RWPE2 (cell line): ENCODE measurements around the gene NCAM1.

Experiments
- ATAC-seq: fragments of 200-7000 bp; cut with Tn5 transposase; 3 replicates; pipeline ENCODE4 v1.9.1; 2021; ENCODE audit warnings: low read depth
- DNase-seq: peaks from one replicate; pipeline ENCODE4 v3.0.0-alpha.2; 2020; ENCODE audit warnings: low spot score
- H3K27ac ChIP-seq: fragments of 450-650 bp; 2 replicates; pipeline ENCODE4 v1.5.1; 2017; ENCODE audit warnings: mild to moderate bottlenecking; ENCODE audit not compliant: poor library complexity, severe bottlenecking
- H3K27me3 ChIP-seq: fragments of 250-450 bp; sonication (Bioruptor Pico); 2 replicates; pipeline ENCODE4 v1.5.1; 2021; ENCODE audit warnings: mild to moderate bottlenecking, moderate library complexity; ENCODE audit not compliant: insufficient read depth, poor library complexity, severe bottlenecking
- H3K36me3 ChIP-seq: fragments of 250-450 bp; sonication (Bioruptor Pico); 2 replicates; pipeline ENCODE4 v1.5.1; 2020; ENCODE audit warnings: low read depth, mild to moderate bottlenecking, moderate library complexity
- H3K4me1 ChIP-seq: fragments of 250-450 bp; sonication (Bioruptor Pico); 2 replicates; pipeline ENCODE4 v1.5.1; 2021; ENCODE audit warnings: mild to moderate bottlenecking, moderate library complexity; ENCODE audit not compliant: insufficient read depth, poor library complexity, severe bottlenecking
- H3K4me3 ChIP-seq: fragments of 250-450 bp; sonication (Bioruptor Pico); 2 replicates; pipeline ENCODE4 v1.5.1; 2021; ENCODE audit warnings: mild to moderate bottlenecking, moderate library complexity; ENCODE audit not compliant: severe bottlenecking
- H3K9me3 ChIP-seq: fragments of 250-450 bp; sonication (Bioruptor Pico); 2 replicates; pipeline ENCODE4 v1.5.1; 2021; ENCODE audit warnings: mild to moderate bottlenecking, moderate library complexity; ENCODE audit not compliant: severe bottlenecking
- TF ChIP-seq, protein P1 (sequence below): fragments of 450-650 bp; IDR thresholded peaks from one replicate; pipeline ENCODE4 v1.5.1; 2017; ENCODE audit warnings: mild to moderate bottlenecking, moderate library complexity; ENCODE audit not compliant: poor library complexity, severe bottlenecking

The NCAM1 gene

DNA sequence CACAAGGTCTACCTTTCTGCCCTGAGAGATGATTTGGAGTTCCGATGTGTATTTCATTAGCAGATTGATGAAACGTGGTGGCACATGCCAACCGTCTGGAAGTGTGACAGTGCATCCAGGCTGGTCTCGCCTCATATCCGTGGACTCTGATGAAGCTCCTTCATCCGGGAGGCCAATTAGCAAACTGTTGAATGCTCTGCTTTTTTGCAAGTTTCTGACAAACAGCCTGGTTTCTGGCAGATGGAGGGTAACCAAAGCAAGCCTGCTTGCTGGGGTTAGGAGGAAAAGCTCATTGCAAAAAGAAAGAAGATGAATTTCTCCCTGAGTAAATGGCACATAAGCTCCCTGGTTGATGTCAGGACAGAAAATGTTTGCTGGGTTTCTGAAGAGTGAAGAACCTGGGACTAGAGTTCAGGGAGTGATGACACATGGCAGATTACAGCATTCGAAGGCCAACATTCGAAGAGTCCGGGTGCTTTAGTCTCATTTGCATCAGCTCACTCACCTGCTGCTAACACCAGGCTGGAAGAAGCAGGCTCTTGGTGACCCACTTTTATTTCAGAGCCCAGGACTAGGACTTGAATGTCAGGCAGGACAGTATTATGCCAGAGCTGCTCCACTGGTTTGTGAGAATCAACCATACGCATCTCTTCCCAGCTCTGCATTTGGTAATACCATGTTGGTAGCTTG, 217.3 kb downstream of the NCAM1 start:
- TF ChIP-seq, protein P1, sequence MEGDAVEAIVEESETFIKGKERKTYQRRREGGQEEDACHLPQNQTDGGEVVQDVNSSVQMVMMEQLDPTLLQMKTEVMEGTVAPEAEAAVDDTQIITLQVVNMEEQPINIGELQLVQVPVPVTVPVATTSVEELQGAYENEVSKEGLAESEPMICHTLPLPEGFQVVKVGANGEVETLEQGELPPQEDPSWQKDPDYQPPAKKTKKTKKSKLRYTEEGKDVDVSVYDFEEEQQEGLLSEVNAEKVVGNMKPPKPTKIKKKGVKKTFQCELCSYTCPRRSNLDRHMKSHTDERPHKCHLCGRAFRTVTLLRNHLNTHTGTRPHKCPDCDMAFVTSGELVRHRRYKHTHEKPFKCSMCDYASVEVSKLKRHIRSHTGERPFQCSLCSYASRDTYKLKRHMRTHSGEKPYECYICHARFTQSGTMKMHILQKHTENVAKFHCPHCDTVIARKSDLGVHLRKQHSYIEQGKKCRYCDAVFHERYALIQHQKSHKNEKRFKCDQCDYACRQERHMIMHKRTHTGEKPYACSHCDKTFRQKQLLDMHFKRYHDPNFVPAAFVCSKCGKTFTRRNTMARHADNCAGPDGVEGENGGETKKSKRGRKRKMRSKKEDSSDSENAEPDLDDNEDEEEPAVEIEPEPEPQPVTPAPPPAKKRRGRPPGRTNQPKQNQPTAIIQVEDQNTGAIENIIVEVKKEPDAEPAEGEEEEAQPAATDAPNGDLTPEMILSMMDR: no peak
- Histone ChIP-seq H3K4me3 (no peak overlapping the region), H3K9me3 (no peaks in the 10 kb centered on the region), H3K27ac (no peak overlapping the region), H3K4me1 (no peaks in the 10 kb centered on the region), H3K27me3 (no peaks in the 10 kb centered on the region), H3K36me3 (no peaks in the 10 kb centered on the region)
- ATAC-seq: no peak
- DNase-seq: no peak

DNA sequence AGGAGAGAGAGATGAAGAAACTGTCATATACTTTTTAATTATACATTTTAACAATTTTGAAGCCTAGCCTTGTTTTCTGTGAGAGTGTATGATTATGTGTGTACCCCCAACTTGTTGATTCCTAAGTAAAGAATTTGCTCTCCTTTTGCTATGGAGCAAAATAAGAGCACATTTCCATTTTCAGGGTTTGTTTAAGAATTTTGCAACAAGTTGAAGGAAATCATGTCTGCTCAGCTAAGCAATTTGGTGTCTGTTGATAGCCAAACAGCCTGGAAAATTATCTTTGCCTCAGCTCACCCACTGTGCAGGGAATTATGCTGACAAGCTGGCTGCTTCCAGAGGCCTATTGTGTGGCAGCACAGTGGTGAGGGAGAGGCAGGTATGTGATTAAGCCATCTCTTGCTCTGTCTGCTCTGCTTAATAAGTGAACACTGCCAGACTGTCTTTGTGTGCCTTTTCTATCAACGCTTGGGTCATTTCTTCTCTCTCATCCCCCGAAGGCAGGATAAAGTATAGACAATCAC, 218.0 kb downstream of the NCAM1 start:
- Histone ChIP-seq H3K27me3 (no peaks in the 10 kb centered on the region), H3K4me1 (peaks cover 4% of the 10 kb centered on the region), H3K36me3 (no peaks in the 10 kb centered on the region), H3K27ac (no peak overlapping the region), H3K4me3 (no peak overlapping the region), H3K9me3 (no peaks in the 10 kb centered on the region)
- no peak for ATAC-seq
- TF ChIP-seq, protein P1: no peak
- no peak for DNase-seq

DNA sequence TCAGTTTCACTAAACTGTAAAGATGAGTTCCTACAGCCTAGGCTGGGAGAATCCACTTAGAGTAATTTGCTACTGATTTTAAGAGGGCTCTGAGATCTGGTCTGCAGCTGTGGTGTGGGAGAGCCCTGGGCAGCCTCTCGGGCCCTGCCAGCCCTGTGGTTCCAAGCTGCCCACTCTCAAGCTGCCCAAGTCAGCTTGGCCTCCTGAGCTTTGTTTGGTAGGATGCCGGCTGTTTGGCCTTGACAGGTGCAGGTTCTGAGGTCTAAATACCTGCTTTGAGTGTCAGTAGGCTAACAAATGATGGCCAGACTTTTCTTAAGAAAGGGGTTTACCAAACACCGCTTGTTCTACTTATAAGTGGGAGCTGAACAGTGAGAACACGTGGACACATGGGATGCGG, 219.9 kb downstream of the NCAM1 start:
- no peak for DNase-seq
- Histone ChIP-seq H3K27ac (no peak overlapping the region), H3K27me3 (no peaks in the 10 kb centered on the region), H3K9me3 (no peaks in the 10 kb centered on the region), H3K4me3 (no peak overlapping the region), H3K4me1 (peaks cover 10% of the 10 kb centered on the region), H3K36me3 (no peaks in the 10 kb centered on the region)
- TF ChIP-seq, protein P1: no peak
- no peak for ATAC-seq

DNA sequence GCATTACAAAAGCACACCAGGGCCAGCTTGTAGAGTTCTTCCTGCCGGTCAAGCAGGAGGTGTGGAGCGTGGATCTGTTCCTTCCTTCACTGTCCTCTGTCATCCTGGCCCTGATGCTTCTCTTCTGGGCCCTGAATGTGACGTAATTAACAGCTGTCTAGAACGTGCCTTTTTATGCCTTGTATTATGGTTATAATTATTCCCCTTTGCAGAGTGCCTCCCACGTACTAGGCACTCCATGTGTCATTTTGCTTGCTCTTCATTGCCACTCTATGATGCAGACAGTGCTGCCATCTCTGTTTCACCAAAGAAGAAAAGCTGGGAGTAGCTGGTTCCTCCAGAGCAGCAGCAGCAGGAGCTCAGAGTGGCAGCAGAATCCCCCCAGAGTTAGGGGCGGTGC, 221.1 kb downstream of the NCAM1 start:
- no peak overlapping the region for H3K27ac ChIP-seq
- peaks cover 10% of the 10 kb centered on the region for H3K4me1 ChIP-seq
- no peak overlapping the region for H3K4me3 ChIP-seq
- H3K9me3 ChIP-seq: no peaks in the 10 kb centered on the region
- ATAC-seq (no peak), DNase-seq (no peak)
- no peaks in the 10 kb centered on the region for H3K36me3 ChIP-seq
- no peaks in the 10 kb centered on the region for H3K27me3 ChIP-seq
- TF ChIP-seq, protein P1: no peak

DNA sequence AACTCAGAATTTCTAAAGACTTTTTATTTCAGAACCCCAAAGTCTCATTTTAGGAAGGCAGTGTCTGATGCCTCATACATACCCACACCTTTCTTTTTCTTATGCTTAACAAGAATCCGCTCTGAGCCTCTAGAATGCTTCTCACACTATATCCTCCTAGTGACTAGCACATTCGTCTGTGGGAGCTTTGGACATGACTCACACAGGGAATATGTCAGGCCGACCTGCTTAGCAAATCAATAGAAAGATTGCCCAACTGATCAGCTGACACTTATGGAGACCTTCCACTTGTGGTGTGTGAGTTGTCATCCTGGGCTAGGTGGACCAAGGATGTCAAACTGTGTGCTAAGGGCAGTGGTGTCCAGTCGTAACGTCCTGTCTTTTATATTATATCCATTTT, 223.3 kb downstream of the NCAM1 start:
- TF ChIP-seq, protein P1: no peak
- Histone ChIP-seq H3K27me3 (no peaks in the 10 kb centered on the region), H3K9me3 (no peaks in the 10 kb centered on the region), H3K4me1 (peaks cover 11% of the 10 kb centered on the region), H3K36me3 (no peaks in the 10 kb centered on the region), H3K4me3 (no peak overlapping the region), H3K27ac (peak overlapping the region; percentile 33)
- DNase-seq: peak; percentile 71
- peak; percentile 99 for ATAC-seq
